K562 (cell line): ENCODE results near the gene TMC2. TPM values are rescaled to one million over a fixed set of nuclear protein-coding genes. Genes with fewer than 3 reads are reported as not detected.
A peak's percentile ranks its signal among the peaks of the same experiment; 100 is the strongest.

Experiments
- ARID2 ChIP-seq: fragments of 450-650 bp; IDR thresholded peaks from 2 replicates; pipeline ENCODE4 v1.6.1; 2017; ENCODE audit warnings: antibody characterized with exemption, mild to moderate bottlenecking
- BACH1 ChIP-seq: fragments of 200-800 bp; sonication (Bioruptor generic); IDR thresholded peaks from 2 replicates; pipeline ENCODE4 v1.6.1; 2016; ENCODE audit warnings: missing genetic modification characterization, missing compliant biosample characterization
- CBFA2T3 ChIP-seq: fragments of 450-650 bp; IDR thresholded peaks from 2 replicates; pipeline ENCODE4 v1.6.1; 2017
- E2F4 ChIP-seq: sonication (generic); formaldehyde crosslinking; IDR thresholded peaks from 2 replicates; pipeline ENCODE4 v1.8.0; 2022; ENCODE audit warnings: mild to moderate bottlenecking, low read depth, missing genetic modification reagents
- MGA ChIP-seq: fragments of 450-650 bp; IDR thresholded peaks from 2 replicates; pipeline ENCODE4 v1.6.1; 2016; ENCODE audit warnings: mild to moderate bottlenecking, moderate library complexity
- PTBP1 ChIP-seq: fragments of 200-400 bp; formaldehyde crosslinking; IDR thresholded peaks from 2 replicates; pipeline ENCODE4 v1.6.1; 2017; ENCODE audit warnings: low read depth, low read length
- RBM34 ChIP-seq: fragments of 200-400 bp; formaldehyde crosslinking; IDR thresholded peaks from 2 replicates; pipeline ENCODE4 v1.6.1; 2018; ENCODE audit warnings: low read length, borderline replicate concordance; ENCODE audit not compliant: insufficient read depth
- SIN3A ChIP-seq, 2 experiments: fragments of 150-350 bp in 1 of 2; IDR thresholded peaks; 2 replicates each; pipeline ENCODE4 v1.6.1; 2011 to 2016; ENCODE audit warnings: borderline replicate concordance in 2 of 2, low read depth in 2 of 2, low read length in 2 of 2, mild to moderate bottlenecking in 2 of 2, moderate library complexity in 2 of 2; ENCODE audit not compliant: control insufficient read depth in 1 of 2
- SRSF1 ChIP-seq: fragments of 200-400 bp; formaldehyde crosslinking; IDR thresholded peaks from 2 replicates; pipeline ENCODE4 v1.6.1; 2017; ENCODE audit warnings: mild to moderate bottlenecking, low read depth, low read length, moderate library complexity
- TRIM24 ChIP-seq, 2 experiments: fragments of 450-650 bp; IDR thresholded peaks; 2 replicates each; pipeline ENCODE4 v1.6.1; 2016
- U2AF2 ChIP-seq: fragments of 200-400 bp; formaldehyde crosslinking; optimal IDR thresholded peaks from 2 replicates; pipeline ENCODE3; 2017; ENCODE audit warnings: low read depth, mild to moderate bottlenecking, low read length
- ZNF436 ChIP-seq: fragments of 250-450, 450-650 bp; sonication (Bioruptor Pico); formaldehyde crosslinking; IDR thresholded peaks from 2 replicates; pipeline ENCODE4 v1.7.0; 2020; ENCODE audit warnings: mild to moderate bottlenecking
- polyA plus RNA-seq, 8 experiments: library from polyadenylated mRNA; depleted of rRNA in 4 of 8; stranded (reverse) in 5 of 8; unstranded in 3 of 8; fragments of >200 nt; fragmentation: Nextera tagmentation in 2 of 8; fragmentation: Illumina TruSeq in 1 of 8; extraction: Ambion mirVana in 2 of 8; extraction: Trizol in 1 of 8; gene quantifications; 2 replicates each; pipeline versions ENCODE4 v1.2.1 to v1.2.3, GENCODE V29; 2011 to 2014; ENCODE audit warnings: inconsistent platforms in 1 of 8, missing spikeins in 1 of 8
- total RNA-seq, 7 experiments: library from RNA; depleted of rRNA in 6 of 7; stranded (reverse); fragments of >200 nt in 6 of 7; fragmentation: Illumina TruSeq in 2 of 7; extraction: Trizol in 2 of 7; gene quantifications; 2 replicates each; pipeline versions ENCODE4 v1.2.1 to v1.2.3, GENCODE V29; 2011 to 2021; ENCODE audit warnings: low replicate concordance in 1 of 7

Gene TMC2
- total and polyA plus RNA-seq, 9 of the 15 experiments (the other 6 are each of a cell fraction or from before 2014, with no cell fraction given): not detected

GRCh38 chr20:2663887-2664719 is 127.7 kb downstream of the TMC2 start, which contains the start of gene IDH3B (continued):
- peak; percentile 39 for TF ChIP-seq MGA
- TF ChIP-seq BACH1: no peak
- no peak for TF ChIP-seq U2AF2
- TF ChIP-seq PTBP1: no peak
- TF ChIP-seq E2F4 (CRISPR knock-in tag): no peak
- TF ChIP-seq TRIM24 (IDR thresholded peaks at IDR 0.05): no peak
- peak; percentile 68 to 75; a peak in 2 of 4 replicates for TF ChIP-seq SIN3A (IDR thresholded peaks at IDR 0.05; ENCODE audit: borderline replicate concordance in 2 of 2, control insufficient read depth in 1 of 2, low read depth in 2 of 2, low read length in 2 of 2)
- no peak for TF ChIP-seq RBM34
- no peak for TF ChIP-seq ZNF436 (CRISPR knock-in tag)
- TF ChIP-seq SRSF1: no peak
- no peak for TF ChIP-seq ARID2
- TF ChIP-seq CBFA2T3: no peak
